GM21367 (cell line): ENCODE results near the gene CDON.

Experiments
- ATAC-seq: cut with Tn5 transposase; IDR thresholded peaks from one replicate; pipeline ENCODE4 v1.9.1; 2021; ENCODE audit not compliant: unreplicated experiment

The CDON gene

GRCh38 chr11:125959511-125959910 lies 103.2 kb downstream of the CDON start:
- no peak for ATAC-seq

- no peak for ATAC-seq
These were observed 103.7 kb downstream of the CDON start for GRCh38 chr11:125958872-125959400.

DNA sequence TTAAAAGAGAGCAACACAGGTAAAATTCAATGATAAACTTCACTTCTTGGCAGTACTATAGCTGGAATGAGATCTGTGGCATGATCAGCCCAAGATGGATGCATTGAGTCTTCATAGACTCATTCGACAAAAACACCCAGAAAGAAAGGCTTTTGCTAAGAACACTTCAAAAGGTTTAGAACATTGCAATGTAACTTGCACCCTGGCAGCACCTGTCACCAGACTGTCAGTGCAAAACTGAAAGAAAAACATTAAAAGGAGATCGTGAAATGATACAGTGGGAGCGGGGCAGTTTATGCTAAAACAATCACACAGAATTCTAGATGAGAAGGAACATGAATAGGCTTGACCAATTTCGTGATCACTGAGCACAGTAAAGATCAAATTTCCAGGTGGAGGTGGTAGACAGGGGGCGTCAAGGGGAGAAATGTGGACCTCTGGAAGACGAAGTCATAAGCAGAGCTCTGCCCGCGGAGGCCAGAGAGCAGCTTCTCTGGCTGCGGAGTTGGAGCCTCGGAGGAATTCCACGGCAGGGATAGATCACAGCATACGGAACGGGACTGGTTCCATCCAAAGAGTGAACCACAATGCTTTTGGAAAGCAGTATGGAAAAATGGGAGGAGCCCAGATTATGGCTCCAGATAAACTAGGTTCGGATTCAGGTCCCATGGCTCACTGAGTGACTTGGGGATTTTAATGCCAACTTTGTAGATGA lies 104.9 kb downstream of the CDON start:
- no peak for ATAC-seq

DNA sequence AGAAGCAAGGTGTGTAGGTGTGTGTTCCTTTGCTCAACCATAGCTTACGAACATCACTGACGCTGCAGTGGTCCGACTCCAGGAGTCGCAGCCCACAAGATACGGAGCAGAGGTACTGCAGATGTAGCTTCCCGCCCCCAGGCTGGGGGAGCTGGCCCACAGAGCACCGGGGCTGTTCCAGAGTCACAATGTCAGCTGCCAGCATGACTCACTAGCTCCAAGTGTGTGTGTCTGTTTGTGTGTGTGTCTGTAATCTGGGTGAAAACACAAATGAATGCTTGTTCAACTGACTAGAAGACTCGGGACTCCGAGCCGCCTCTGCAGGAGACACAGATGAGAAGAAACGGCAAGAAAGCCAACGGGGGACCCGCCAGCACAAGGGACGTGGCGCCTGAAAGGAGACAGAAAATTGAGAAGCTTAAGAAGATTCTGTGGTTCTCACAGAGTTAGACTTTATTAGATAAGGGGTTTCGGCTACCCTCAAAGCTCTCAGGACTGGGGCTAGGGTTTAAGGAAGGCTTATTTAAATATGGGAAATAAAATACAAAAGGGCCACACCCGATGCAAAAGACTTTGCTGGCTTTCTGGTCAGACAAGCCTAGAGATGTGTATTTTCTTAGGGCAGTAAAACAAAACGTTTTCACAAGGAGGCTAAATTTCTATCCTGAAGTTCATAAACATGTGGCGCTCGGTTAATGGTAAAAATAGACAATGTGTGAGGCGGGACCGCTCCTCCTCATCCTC lies 106.1 kb downstream of the CDON start:
- no peak for ATAC-seq

DNA sequence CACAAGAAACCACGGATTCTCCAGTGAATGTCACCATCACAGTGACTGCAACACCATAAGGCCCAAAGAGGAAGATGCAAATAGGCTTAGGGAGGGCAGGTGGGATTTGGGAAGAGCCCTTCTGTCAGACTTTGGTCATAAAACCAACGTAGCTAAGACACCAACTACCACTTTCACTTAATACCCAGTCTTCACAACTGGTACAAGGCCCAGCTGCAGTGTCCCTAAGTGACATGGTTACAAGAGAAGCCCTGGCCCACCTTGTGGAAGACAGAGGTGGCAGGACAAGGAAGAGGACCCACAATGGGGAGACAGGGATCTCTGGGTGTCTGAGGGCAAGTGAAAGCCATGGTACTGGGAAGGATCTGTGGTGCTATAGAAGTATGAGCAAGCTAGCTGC lies 106.8 kb downstream of the CDON start:
- ATAC-seq, result no peak

GRCh38 chr11:125954945-125955640 lies 107.6 kb downstream of the CDON start:
- no peak for ATAC-seq

- ATAC-seq, result no peak
These were observed 108.3 kb downstream of the CDON start for GRCh38 chr11:125954123-125954944.

DNA sequence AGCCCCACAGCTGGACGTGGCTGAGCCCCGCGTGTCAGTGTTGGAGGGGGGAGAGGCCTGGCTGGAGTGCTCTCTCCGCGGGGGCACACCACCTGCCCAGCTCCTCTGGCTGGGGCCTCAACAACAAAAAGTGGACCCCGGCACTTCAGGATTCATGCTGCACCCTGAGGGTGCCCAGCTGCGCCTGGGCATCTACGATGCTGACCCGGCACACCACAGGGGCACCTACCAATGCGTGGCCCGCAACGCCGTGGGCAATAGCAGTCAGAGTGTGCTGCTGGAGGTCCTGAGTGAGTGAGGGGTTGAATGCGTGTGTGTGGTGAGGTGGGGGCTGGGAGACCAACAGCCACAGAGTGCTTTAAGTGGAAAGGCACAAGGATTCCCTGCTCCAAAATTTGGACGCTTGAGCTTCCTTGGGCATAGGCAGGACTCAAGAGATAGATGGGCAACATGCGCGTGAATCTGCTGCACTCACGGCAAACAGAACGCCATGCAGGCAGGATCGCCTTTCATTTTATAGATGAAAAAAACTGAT lies 109.2 kb downstream of the CDON start:
- ATAC-seq, result no peak

DNA sequence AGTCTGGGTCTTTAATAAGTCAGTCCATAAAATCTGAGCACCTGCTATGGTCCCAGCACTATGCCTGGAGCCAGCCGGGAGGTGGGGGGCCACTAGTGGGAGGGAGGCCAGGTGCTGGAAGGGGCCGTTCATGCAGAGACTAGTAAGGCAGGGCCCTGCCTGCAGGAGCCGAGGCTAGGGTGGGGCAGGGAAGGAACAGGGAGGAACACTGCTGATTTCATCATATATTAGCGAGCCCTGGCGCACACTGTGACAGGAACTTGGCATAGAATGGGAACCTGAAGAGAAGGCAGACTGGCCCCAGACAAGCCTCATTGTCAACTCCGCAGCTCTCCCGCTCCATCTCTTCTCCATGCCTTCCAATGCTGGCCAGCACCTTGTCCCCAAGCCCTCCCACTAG lies 109.7 kb downstream of the CDON start:
- ATAC-seq, result no peak

GRCh38 chr11:125952559-125952958 lies 110.1 kb downstream of the CDON start:
- ATAC-seq, result no peak

DNA sequence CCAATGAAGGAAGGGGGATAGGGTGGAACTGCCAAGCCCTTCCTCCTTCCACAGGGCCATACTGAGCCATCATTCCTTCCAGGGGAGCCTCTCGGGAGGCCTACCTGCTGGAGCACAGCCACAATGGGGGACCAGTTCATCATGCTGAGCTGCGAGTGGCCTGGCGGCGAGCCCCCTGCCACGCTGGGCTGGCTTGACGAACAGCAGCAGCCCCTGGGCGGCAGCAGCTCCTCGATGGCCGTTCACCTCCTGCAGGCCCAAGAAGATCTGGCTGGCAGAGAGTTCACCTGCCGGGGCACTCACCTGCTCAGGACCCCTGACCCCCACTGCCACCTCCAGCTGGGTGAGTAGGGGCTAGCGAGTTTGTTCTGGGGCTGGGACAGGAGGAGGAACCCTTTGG lies 110.9 kb downstream of the CDON start:
- ATAC-seq, result no peak

- ATAC-seq, result no peak
These were observed 111.7 kb downstream of the CDON start for GRCh38 chr11:125950696-125951651.

DNA sequence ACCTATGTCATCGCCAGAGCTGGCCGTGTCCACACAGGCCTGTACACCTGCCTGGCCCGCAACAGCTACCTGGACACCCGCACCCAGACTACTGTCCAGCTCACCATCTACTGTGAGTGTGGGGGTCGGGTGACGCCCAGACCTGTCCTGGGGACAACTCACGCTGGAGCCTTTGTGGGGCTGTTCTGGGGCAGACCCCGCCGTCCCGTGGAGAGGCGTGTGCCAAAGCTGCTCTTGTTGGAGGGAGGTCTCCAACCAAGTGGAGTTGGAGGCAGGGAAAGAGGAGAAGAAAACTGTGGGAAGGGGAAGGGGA lies 112.5 kb downstream of the CDON start:
- no peak for ATAC-seq

DNA sequence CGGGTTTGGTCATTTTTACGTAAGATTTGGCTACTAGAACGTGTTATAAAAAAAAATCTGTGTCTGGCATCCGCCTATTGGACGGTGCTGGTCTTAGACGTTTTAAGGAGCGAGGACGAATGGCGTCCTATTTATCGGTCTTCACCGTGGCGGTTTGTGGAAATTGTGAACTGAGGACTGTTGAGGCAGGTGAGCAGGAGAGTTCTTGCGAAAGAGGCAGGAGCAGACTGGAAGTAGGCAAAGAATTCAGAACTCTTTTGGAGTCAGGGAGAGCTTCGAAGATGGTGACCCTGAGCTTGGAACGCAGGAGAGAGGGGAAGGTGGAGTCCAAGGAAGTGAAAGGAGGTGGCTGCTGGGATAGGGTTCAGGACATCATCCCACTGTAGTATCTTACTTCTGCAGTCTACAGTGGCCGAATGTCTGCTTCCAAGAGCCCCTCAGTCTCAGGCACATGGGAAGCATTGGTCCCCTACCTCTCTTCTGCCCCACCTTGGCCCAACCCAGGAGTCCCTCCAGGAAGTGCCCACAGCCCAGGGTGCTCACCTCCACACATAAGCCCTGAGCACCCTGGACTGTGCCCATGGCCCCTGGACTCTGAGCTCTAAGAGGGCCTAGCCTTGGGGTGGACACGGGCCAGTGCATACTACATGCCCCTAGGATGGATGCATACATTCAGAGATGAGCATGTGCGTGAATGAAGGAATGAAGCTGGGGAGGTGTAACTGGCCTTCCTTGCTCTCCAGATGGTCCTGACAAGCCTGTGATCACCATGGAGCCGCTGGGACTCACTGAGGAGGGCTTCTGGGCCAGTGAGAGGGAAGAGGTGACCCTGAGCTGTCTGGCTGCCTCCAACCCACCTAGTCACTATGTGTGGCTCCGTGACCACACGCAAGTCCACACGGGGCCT lies 113.1 kb downstream of the CDON start:
- no peak for ATAC-seq

DNA sequence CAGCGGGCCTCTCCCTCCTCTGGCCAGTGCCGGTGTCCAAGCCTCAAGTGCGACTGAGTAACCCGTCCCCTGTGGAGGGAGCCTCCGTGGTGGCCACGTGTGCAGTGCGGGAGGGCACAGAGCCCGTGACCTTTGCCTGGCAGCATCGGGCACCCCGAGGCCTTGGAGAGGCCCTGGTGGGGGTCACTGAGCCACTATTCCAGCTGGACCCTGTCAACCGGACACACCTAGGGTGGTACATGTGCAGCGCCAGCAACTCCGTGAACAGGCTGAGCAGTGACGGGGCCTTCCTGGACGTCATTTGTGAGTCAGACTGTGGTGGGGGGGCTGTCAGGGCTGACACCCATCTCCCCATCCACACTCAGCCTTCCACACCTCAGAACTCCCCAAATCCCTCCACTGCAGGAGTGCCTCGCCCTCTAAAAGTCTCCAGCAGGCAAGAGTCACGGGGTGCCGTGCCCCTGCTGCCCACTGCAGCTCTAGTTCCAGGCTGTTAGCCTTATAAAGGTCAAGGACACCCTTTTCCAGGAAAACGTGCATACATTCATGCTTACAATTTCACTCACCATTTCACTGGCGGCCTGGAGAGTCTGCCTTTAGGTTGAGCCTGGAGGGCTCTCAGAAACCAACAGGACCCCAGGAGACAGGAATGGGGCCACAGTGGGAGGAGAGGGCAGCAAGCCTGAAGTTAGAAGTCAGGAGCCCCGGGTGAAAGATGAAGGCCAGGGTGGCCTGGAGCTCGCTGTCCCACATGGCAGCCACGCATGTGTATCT lies 114.2 kb downstream of the CDON start:
- ATAC-seq, result no peak

DNA sequence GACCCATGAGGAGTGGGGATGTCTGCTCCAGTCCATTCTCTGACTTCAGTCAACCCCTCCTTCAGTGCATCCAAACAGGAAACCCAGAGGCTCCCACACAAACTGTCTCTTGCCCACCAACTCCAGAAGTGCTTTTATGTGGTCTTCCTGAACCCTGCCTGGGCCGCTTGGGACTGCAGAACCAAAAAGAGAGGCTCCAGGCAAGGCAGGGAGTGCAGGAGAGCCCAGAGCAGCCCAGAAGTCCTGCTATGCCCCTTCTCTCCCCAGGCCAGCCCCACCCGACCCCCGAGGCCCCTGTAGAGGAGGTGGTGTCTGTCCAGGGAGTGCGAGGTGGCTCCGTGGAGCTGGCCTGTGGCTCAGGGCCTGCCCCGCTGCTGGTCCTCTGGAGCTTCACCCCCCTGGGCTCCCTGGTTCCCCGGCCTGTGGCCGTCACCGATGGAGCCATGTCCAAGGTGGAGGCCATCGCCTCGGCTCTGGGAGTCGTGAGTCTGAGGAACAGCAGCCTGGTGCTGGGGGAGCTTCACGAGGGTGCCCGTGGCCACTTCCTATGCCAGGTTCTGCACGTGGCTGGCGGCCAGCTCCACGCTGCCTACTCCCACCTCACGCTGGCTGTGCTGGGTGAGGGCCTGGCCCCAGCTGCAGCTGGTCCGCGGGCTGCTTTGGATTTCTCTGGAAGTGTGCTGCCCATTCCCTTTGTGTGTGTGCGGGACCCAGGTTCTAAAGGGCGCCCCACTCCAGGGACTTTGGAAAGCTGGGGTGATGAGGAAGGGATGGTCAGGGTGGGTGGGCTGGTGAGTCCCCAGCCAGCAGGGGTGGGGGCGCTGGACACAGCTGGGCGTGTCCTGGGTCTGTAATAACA lies 115.0 kb downstream of the CDON start:
- ATAC-seq, result no peak
